H9 (cell line): ENCODE measurements around the gene CDH23. TPM values are rescaled to one million over a fixed set of nuclear protein-coding genes. Genes with fewer than 3 reads are reported as not detected.

Experiments used
- DNase-seq: peaks from one replicate; pipeline ENCODE4 v3.0.0-alpha.2; 2017
- H2AFZ ChIP-seq: one replicate; pipeline ENCODE4 v1.6.1; 2013; ENCODE audit warnings: mild to moderate bottlenecking, low read length, control low read depth, moderate library complexity
- H2AK5ac ChIP-seq: 2 replicates; pipeline ENCODE4 v1.6.1; 2013; ENCODE audit warnings: low read length, control low read depth, mixed read lengths; ENCODE audit not compliant: insufficient read length
- H2BK120ac ChIP-seq: one replicate; pipeline ENCODE4 v1.6.1; 2013; ENCODE audit warnings: low read depth, mild to moderate bottlenecking, low read length, control low read depth, inconsistent platforms; ENCODE audit not compliant: poor library complexity, severe bottlenecking
- H2BK12ac ChIP-seq: 2 replicates; pipeline ENCODE4 v1.6.1; 2013; ENCODE audit warnings: low read length, control low read depth, mixed read lengths, low read depth; ENCODE audit not compliant: insufficient read length
- H2BK15ac ChIP-seq: 2 replicates; pipeline ENCODE4 v1.6.1; 2013; ENCODE audit warnings: low read depth, low read length, control low read depth
- H2BK20ac ChIP-seq: one replicate; pipeline ENCODE4 v1.6.1; 2013; ENCODE audit warnings: low read depth, mild to moderate bottlenecking, low read length, control low read depth, inconsistent platforms; ENCODE audit not compliant: poor library complexity, severe bottlenecking
- H2BK5ac ChIP-seq: 2 replicates; pipeline ENCODE4 v1.6.1; 2013; ENCODE audit warnings: low read length, control low read depth, mixed read lengths; ENCODE audit not compliant: insufficient read length
- H3K14ac ChIP-seq: 2 replicates; pipeline ENCODE4 v1.6.1; 2013; ENCODE audit warnings: low read length, control low read depth; ENCODE audit not compliant: insufficient read depth
- H3K18ac ChIP-seq: 2 replicates; pipeline ENCODE4 v1.6.1; 2013; ENCODE audit warnings: low read depth, mild to moderate bottlenecking, mixed read lengths, low read length, control low read depth; ENCODE audit not compliant: insufficient read length
- H3K23ac ChIP-seq: 2 replicates; pipeline ENCODE4 v1.6.1; 2013; ENCODE audit warnings: low read length, control low read depth, mixed read lengths, low read depth; ENCODE audit not compliant: insufficient read length
- H3K23me2 ChIP-seq: 2 replicates; pipeline ENCODE4 v1.6.1; 2013; ENCODE audit warnings: low read depth, mild to moderate bottlenecking, mixed read lengths, low read length, control low read depth; ENCODE audit not compliant: insufficient read length, poor library complexity, severe bottlenecking
- H3K27ac ChIP-seq: 2 replicates; pipeline ENCODE4 v1.5.1; 2013; ENCODE audit warnings: low read length, control low read depth, mixed read lengths, low read depth; ENCODE audit not compliant: insufficient read length
- H3K27me3 ChIP-seq: 2 replicates; pipeline ENCODE4 v1.6.1; 2013; ENCODE audit warnings: low read length, control low read depth, inconsistent platforms; ENCODE audit not compliant: insufficient read depth
- H3K4ac ChIP-seq: 2 replicates; pipeline ENCODE4 v1.6.1; 2013; ENCODE audit warnings: low read depth, mild to moderate bottlenecking, control low read depth, inconsistent platforms, low read length, moderate library complexity
- H3K4me1 ChIP-seq: 2 replicates; pipeline ENCODE4 v1.6.1; 2013; ENCODE audit warnings: low read length, control low read depth, inconsistent platforms; ENCODE audit not compliant: insufficient read depth
- H3K4me2 ChIP-seq: 2 replicates; pipeline ENCODE4 v1.6.1; 2013; ENCODE audit warnings: low read length, control low read depth, mixed read lengths; ENCODE audit not compliant: insufficient read length, insufficient read depth
- H3K56ac ChIP-seq: 2 replicates; pipeline ENCODE4 v1.6.1; 2013; ENCODE audit warnings: low read depth, mild to moderate bottlenecking, mixed read lengths, low read length, control low read depth; ENCODE audit not compliant: insufficient read length
- H3K79me1 ChIP-seq: 2 replicates; pipeline ENCODE4 v1.6.1; 2013; ENCODE audit warnings: low read depth, mild to moderate bottlenecking, moderate library complexity, low read length, control low read depth, inconsistent platforms; ENCODE audit not compliant: insufficient read depth, poor library complexity, severe bottlenecking
- H3K79me2 ChIP-seq: 2 replicates; pipeline ENCODE4 v1.6.1; 2013; ENCODE audit warnings: low read length, control low read depth, inconsistent platforms; ENCODE audit not compliant: insufficient read depth
- H3K9ac ChIP-seq: 2 replicates; pipeline ENCODE4 v1.6.1; 2013; ENCODE audit warnings: low read length, control low read depth, mixed read lengths; ENCODE audit not compliant: insufficient read length; ENCODE audit errors: extremely low read depth
- H3K9me3 ChIP-seq: one replicate; pipeline ENCODE4 v1.6.1; 2013; ENCODE audit warnings: low read depth, low read length, inconsistent platforms; ENCODE audit not compliant: control insufficient read depth
- H3T11ph ChIP-seq: one replicate; pipeline ENCODE4 v1.6.1; 2013; ENCODE audit warnings: mild to moderate bottlenecking, low read length, control low read depth, inconsistent platforms
- H4K20me1 ChIP-seq: one replicate; pipeline ENCODE4 v1.6.1; 2013; ENCODE audit not compliant: control insufficient read depth, insufficient read length, insufficient read depth
- H4K5ac ChIP-seq: 2 replicates; pipeline ENCODE4 v1.6.1; 2013; ENCODE audit warnings: low read depth, mild to moderate bottlenecking, mixed read lengths, low read length, control low read depth; ENCODE audit not compliant: insufficient read length
- H4K8ac ChIP-seq: replicated peaks from 2 replicates; pipeline ENCODE4 v1.6.1; 2013; ENCODE audit warnings: low read length, control low read depth, mixed read lengths, low read depth; ENCODE audit not compliant: insufficient read length
- H4K91ac ChIP-seq: 2 replicates; pipeline ENCODE4 v1.6.1; 2013; ENCODE audit warnings: low read depth, mild to moderate bottlenecking, moderate library complexity, mixed read lengths, low read length, control low read depth; ENCODE audit not compliant: insufficient read length
- H3K27ac Mint-ChIP-seq, 3 experiments: 2 replicates in 2 of 3; 3 replicates in 1 of 3; pipeline ENCODE4 v1.8.0; 2020 to 2021; ENCODE audit warnings: mixed read lengths in 3 of 3, mild to moderate bottlenecking in 1 of 3, moderate library complexity in 1 of 3
- H3K27me3 Mint-ChIP-seq: 2 replicates; pipeline ENCODE4 v1.8.0; 2021; ENCODE audit warnings: low read depth, mild to moderate bottlenecking, moderate library complexity, mixed read lengths
- H3K36me3 Mint-ChIP-seq, 3 experiments: 2 replicates in 2 of 3; 3 replicates in 1 of 3; pipeline ENCODE4 v1.8.0; 2020 to 2021; ENCODE audit warnings: low read depth in 3 of 3, mixed read lengths in 3 of 3; ENCODE audit not compliant: insufficient read depth in 1 of 3
- H3K4me1 Mint-ChIP-seq, 2 experiments: 2 replicates each; pipeline ENCODE4 v1.8.0; 2020; ENCODE audit warnings: mixed read lengths in 2 of 2
- H3K4me3 Mint-ChIP-seq, 2 experiments: 2 replicates in 1 of 2; 3 replicates in 1 of 2; pipeline ENCODE4 v1.8.0; 2020 to 2021; ENCODE audit warnings: mild to moderate bottlenecking in 2 of 2, mixed read lengths in 2 of 2, moderate library complexity in 1 of 2
- H3K9me3 Mint-ChIP-seq, 2 experiments: 2 replicates in 1 of 2; 3 replicates in 1 of 2; pipeline ENCODE4 v1.8.0; 2020; ENCODE audit warnings: mild to moderate bottlenecking in 2 of 2, mixed read lengths in 2 of 2, moderate library complexity in 1 of 2
- CTCF ChIP-seq: fragments of 200-600 bp; sonication (generic); conservative IDR thresholded peaks from 3 replicates; pipeline ENCODE4 v1.8.0; 2021; ENCODE audit warnings: antibody characterized with exemption, mild to moderate bottlenecking
- WGBS: extraction: QIAGEN DNeasy Blood & Tissue Kit; methylation state at CpG from one replicate; pipeline ENCODE4 v1.1.7; 2013; ENCODE audit warnings: missing lambda C conversion rate, low lambda C conversion rate, mixed read lengths; ENCODE audit not compliant: insufficient read length; ENCODE audit errors: extremely low coverage; 5-methylcytosine and 5-hydroxymethylcytosine counted together
- total RNA-seq: library from RNA; stranded (reverse); gene quantifications from 2 replicates; pipeline ENCODE4 v1.2.1, GENCODE V29; 2021

CDH23 gene
- total RNA-seq, 1 experiment from 2014 or later, result 2.1 TPM

DNA sequence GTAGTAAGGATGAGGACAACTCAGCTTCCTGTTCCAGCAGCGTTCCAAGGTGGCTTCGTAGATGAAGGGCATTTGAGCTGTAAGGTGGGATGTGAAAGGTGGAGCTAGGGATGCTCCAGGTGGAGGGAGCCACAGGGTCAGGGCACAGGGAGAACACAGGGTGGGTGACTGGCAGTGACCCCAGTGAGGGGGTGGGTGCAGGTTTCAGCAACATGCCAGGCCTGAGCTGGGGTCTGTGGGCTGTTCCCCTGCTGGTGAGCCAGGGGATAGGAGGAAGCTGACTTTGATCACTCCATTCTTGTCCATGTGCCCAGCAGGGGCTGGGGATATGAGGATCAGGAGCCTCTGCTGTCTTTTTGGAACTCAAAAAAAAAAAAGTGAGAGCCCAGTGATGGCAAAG is 33.2 kb downstream of the CDH23 start:
- Histone ChIP-seq H2AK5ac (no peak overlapping the region), H3K14ac (no peak overlapping the region), H4K8ac (no peak overlapping the region), H2BK20ac (no peak overlapping the region), H3K79me2 (no peaks in the 10 kb centered on the region), H2BK5ac (no peak overlapping the region), H3K4me2 (no peak overlapping the region), H3K56ac (no peak overlapping the region), H4K20me1 (no peaks in the 10 kb centered on the region), H3K27ac (no peak overlapping the region), H2BK120ac (no peak overlapping the region), H3K27me3 (no peaks in the 10 kb centered on the region), H3T11ph (no peak overlapping the region), H3K4ac (no peak overlapping the region), H3K79me1 (no peaks in the 10 kb centered on the region), H3K18ac (no peak overlapping the region), H3K23me2 (peaks cover 3% of the 10 kb centered on the region), H3K9me3 (no peaks in the 10 kb centered on the region), H3K9ac (no peak overlapping the region), H4K5ac (no peak overlapping the region), H3K23ac (no peak overlapping the region), H2AFZ (no peak overlapping the region), H4K91ac (no peak overlapping the region), H2BK12ac (no peak overlapping the region), H2BK15ac (no peak overlapping the region), H3K4me1 (no peaks in the 10 kb centered on the region)
- H3K9me3 Mint-ChIP-seq, result no peaks in the 10 kb centered on the region
- H3K4me1 Mint-ChIP-seq, result peaks cover 15 to 16% of the 10 kb centered on the region in 2 experiments
- WGBS, result no CpG with 5 or more reads among the region's 2 CpGs
- DNase-seq, result peak; percentile 52
- H3K27me3 Mint-ChIP-seq, result peaks cover 7% of the 10 kb centered on the region; the same call in 1 of the 2 replicates
- no peak overlapping the region for H3K4me3 Mint-ChIP-seq
- H3K36me3 Mint-ChIP-seq, result no peaks in the 10 kb centered on the region
- TF ChIP-seq CTCF, result peak; percentile 66
- no peak overlapping the region; a peak in 1 of 7 replicates for H3K27ac Mint-ChIP-seq
